Epithelial cell of proximal tubule (primary cell): ENCODE measurements around the gene RAB3B. TPM values are rescaled to one million over a fixed set of nuclear protein-coding genes. Genes with fewer than 3 reads are reported as not detected.

ENCODE experiments used
- DNase-seq: peaks from one replicate; pipeline ENCODE4 v3.0.0-alpha.2; 2011; ENCODE audit warnings: low read depth
- H3K4me3 ChIP-seq: 2 replicates; pipeline ENCODE4 v1.5.1; 2011; ENCODE audit warnings: low read depth, mild to moderate bottlenecking, low read length
- total RNA-seq: library from RNA; depleted of rRNA; stranded (reverse); fragments of >200 nt; gene quantifications from 2 replicates; pipeline ENCODE4 v1.2.3, GENCODE V29; 2015
- TF ChIP-seq, protein P1 (sequence below): conservative IDR thresholded peaks from 2 replicates; pipeline ENCODE4 v1.5.1; 2012; ENCODE audit warnings: low read depth, mild to moderate bottlenecking, low read length

RAB3B gene
- total RNA-seq, 1 donor from 2014 or later: 35.5 TPM

DNA sequence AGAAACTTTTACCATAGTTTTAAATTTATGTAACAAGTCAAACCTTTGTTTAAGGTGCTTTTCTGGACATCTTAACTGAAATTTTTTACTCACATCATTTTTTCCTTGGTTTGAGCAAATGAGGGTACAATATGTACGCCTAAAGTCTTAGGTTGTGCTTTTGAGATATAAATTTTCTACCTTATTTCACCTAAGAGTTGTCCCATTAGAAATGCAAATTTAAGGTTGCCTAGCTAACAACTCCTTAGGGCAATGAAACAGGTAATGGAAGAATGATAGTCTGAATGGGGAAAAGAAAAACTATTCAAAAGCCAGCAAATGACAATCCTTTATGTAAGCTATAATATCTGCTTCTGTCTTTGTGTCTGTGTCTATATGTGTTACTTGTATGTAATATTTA lies 131.6 kb downstream of the RAB3B start:
- no peak for DNase-seq
- H3K4me3 ChIP-seq: no peak overlapping the region
- TF ChIP-seq, protein P1, sequence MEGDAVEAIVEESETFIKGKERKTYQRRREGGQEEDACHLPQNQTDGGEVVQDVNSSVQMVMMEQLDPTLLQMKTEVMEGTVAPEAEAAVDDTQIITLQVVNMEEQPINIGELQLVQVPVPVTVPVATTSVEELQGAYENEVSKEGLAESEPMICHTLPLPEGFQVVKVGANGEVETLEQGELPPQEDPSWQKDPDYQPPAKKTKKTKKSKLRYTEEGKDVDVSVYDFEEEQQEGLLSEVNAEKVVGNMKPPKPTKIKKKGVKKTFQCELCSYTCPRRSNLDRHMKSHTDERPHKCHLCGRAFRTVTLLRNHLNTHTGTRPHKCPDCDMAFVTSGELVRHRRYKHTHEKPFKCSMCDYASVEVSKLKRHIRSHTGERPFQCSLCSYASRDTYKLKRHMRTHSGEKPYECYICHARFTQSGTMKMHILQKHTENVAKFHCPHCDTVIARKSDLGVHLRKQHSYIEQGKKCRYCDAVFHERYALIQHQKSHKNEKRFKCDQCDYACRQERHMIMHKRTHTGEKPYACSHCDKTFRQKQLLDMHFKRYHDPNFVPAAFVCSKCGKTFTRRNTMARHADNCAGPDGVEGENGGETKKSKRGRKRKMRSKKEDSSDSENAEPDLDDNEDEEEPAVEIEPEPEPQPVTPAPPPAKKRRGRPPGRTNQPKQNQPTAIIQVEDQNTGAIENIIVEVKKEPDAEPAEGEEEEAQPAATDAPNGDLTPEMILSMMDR: no peak

Other genes starting within 250 kb of the RAB3B start
- gene NRDC, start 112.0 kb downstream of the RAB3B start, total RNA-seq: 46.0 and 52.4 TPM in 2 replicates
- 10.4 and 14.4 TPM in 2 replicates for gene KTI12, start 43.1 kb upstream of the RAB3B start, total RNA-seq
- 51.7 and 85.7 TPM in 2 replicates for gene TXNDC12, start 64.5 kb upstream of the RAB3B start, total RNA-seq
- 47.4 and 65.8 TPM in 2 replicates for gene BTF3L4, start 65.6 kb upstream of the RAB3B start, total RNA-seq
- gene ZFYVE9, start 151.4 kb upstream of the RAB3B start, total RNA-seq: 9.8 and 17.6 TPM in 2 replicates